GM12878 (cell line): ENCODE data around the gene CIROP. TPM values are rescaled to one million over a fixed set of nuclear protein-coding genes. Genes with fewer than 3 reads are reported as not detected.

ENCODE experiments used
- ATAC-seq: fragments of 200-7000 bp; cut with Tn5 transposase; 3 replicates; pipeline ENCODE4 v1.9.1; 2020; ENCODE audit warnings: mild to moderate bottlenecking, moderate library complexity
- BruUV-seq: library from RNA; stranded (reverse); fragments of 400-500 nt; replicated peaks from 2 replicates; lab custom pipeline; 2021; lab: Mats Ljungman, UMichigan
- CTCF ChIA-PET: fragments of 300-600 bp; sonication (Branson Sonifier 250); formaldehyde crosslinking; extraction: SDS; loops from one replicate; lab custom pipeline; 2021; ENCODE audit warnings: inconsistent platforms; lab: Yijun Ruan, JAX
- POLR2A ChIA-PET: fragments of 350-600 bp; formaldehyde crosslinking; extraction: SDS; loops from one replicate; lab custom pipeline; 2021; ENCODE audit warnings: inconsistent platforms; lab: Charles Lee
- RAD21 ChIA-PET: fragments of 300-600 bp; sonication (Branson Sonifier 250); formaldehyde crosslinking; loops from one replicate; lab custom pipeline; 2023; ENCODE audit warnings: antibody characterized with exemption; ENCODE audit not compliant: unreplicated experiment; lab: Charles Lee
- SMC1A ChIA-PET: fragments of 300-600 bp; sonication (Branson Sonifier 250); formaldehyde crosslinking; loops from one replicate; lab custom pipeline; 2023; ENCODE audit not compliant: unreplicated experiment, uncharacterized antibody; lab: Charles Lee
- DNase-seq: peaks from one replicate; pipeline ENCODE4 v3.0.0-alpha.2; 2011; ENCODE audit warnings: low read depth, low spot score
- FAIRE-seq: peaks from 3 replicates; lab custom pipeline; 2011; peaks lifted over from hg19 to GRCh38; lab: Jason Lieb, UNC
- H2AFZ ChIP-seq: 2 replicates; pipeline ENCODE4 v1.6.0; 2011; ENCODE audit warnings: low read depth, low read length, control low read depth; ENCODE audit not compliant: control insufficient read depth
- H3K27ac ChIP-seq: 2 replicates; pipeline ENCODE4 v1.5.1; 2011; ENCODE audit warnings: control low read depth; ENCODE audit not compliant: control insufficient read depth, insufficient read depth
- H3K27me3 ChIP-seq, 2 experiments: replicated peaks in 1 of 2; 2 replicates each; pipeline versions ENCODE4 v1.6.0 to v1.6.1; 2011; ENCODE audit warnings: low read length in 1 of 2; ENCODE audit not compliant: control insufficient read depth in 2 of 2, insufficient read depth in 2 of 2
- H3K36me3 ChIP-seq, 2 experiments: 2 replicates each; pipeline ENCODE4 v1.5.1; 2011; ENCODE audit warnings: low read length in 1 of 2; ENCODE audit not compliant: control insufficient read depth in 2 of 2, insufficient read depth in 2 of 2
- H3K4me1 ChIP-seq: 2 replicates; pipeline ENCODE4 v1.6.1; 2011; ENCODE audit warnings: mild to moderate bottlenecking, low read length, moderate library complexity, mixed read lengths; ENCODE audit not compliant: control insufficient read depth, insufficient read depth
- H3K4me2 ChIP-seq: 2 replicates; pipeline ENCODE4 v1.6.0; 2011; ENCODE audit warnings: control low read depth; ENCODE audit not compliant: control insufficient read depth, insufficient read depth
- H3K4me3 ChIP-seq: fragments of 200-600 bp; sonication (generic); 2 replicates; pipeline ENCODE4 v1.5.1; 2016
- H3K79me2 ChIP-seq: 2 replicates; pipeline ENCODE4 v1.6.0; 2011; ENCODE audit warnings: low read length; ENCODE audit not compliant: control insufficient read depth, insufficient read depth
- H3K9ac ChIP-seq: 2 replicates; pipeline ENCODE4 v1.8.0; 2011; ENCODE audit warnings: low read length, control low read depth, mixed read lengths; ENCODE audit not compliant: control insufficient read depth, insufficient read depth
- H3K9me3 ChIP-seq: replicated peaks from 3 replicates; pipeline ENCODE4 v1.5.1; 2011; ENCODE audit warnings: mild to moderate bottlenecking, low read length; ENCODE audit not compliant: control insufficient read depth, insufficient read depth
- H4K20me1 ChIP-seq: 2 replicates; pipeline ENCODE4 v1.6.0; 2011; ENCODE audit not compliant: control insufficient read depth, insufficient read depth
- BHLHE40 ChIP-seq, 2 experiments: fragments of 450-650 bp in 1 of 2; IDR thresholded peaks; 2 replicates each; pipeline ENCODE4 v1.6.1; 2011 to 2017; ENCODE audit warnings: low read depth in 2 of 2, borderline replicate concordance in 1 of 2, improper control_type of control experiment in 1 of 2, low read length in 1 of 2, mild to moderate bottlenecking in 1 of 2
- CHD1 ChIP-seq: IDR thresholded peaks from 2 replicates; pipeline ENCODE4 v1.6.1; 2012; ENCODE audit warnings: low read depth, low read length, improper control_type of control experiment
- IKZF2 ChIP-seq, 2 experiments: fragments of 450-650 bp; IDR thresholded peaks; 2 replicates each; pipeline ENCODE4 v1.6.1; 2017; ENCODE audit warnings: mild to moderate bottlenecking in 2 of 2, moderate library complexity in 2 of 2
- NR2F1 ChIP-seq: fragments of 450-650 bp; conservative IDR thresholded peaks from 2 replicates; pipeline ENCODE4 v1.6.1; 2017; ENCODE audit warnings: mild to moderate bottlenecking
- POLR2A ChIP-seq: IDR thresholded peaks from 2 replicates; pipeline ENCODE4 v1.6.1; 2011; ENCODE audit warnings: low read depth, mild to moderate bottlenecking, low read length
- ZBTB11 ChIP-seq: fragments of 450-650 bp; formaldehyde crosslinking; IDR thresholded peaks from 2 replicates; pipeline ENCODE4 v1.5.0; 2022; ENCODE audit warnings: mild to moderate bottlenecking, missing genetic modification characterization
- WGBS: methylation state at CpG from one replicate; pipeline ENCODE4 v1.1.6; 2016; ENCODE audit warnings: low lambda C conversion rate; ENCODE audit not compliant: insufficient replicate concordance, insufficient coverage; ENCODE audit errors: missing lambda C conversion rate; 5-methylcytosine and 5-hydroxymethylcytosine counted together
- in situ Hi-C: fragments of 300-500 bp; cut with MboI; formaldehyde crosslinking; loops from 9 replicates; pipeline ENCODE4 v1.14.3; 2018; ENCODE audit warnings: mixed read lengths
- intact Hi-C: fragments of 100-400 bp; cut with micrococcal nuclease; formaldehyde crosslinking; loops from one replicate; pipeline ENCODE4 v1.14.2; 2022; ENCODE audit not compliant: unreplicated experiment
- polyA plus RNA-seq, 11 experiments: library from polyadenylated mRNA; depleted of rRNA in 4 of 11; unstranded in 6 of 11; stranded (reverse) in 5 of 11; fragments of >200 nt; fragmentation: Nextera tagmentation in 4 of 11; fragmentation: Illumina TruSeq in 1 of 11; extraction: Ambion mirVana in 4 of 11; extraction: Trizol in 1 of 11; gene quantifications; 1 replicate in 1 of 11; 2 replicates in 10 of 11; pipeline versions ENCODE4 v1.2.1 to v1.2.3, GENCODE V29; 2011 to 2016; ENCODE audit warnings: inconsistent platforms in 2 of 11, missing spikeins in 2 of 11, low read depth in 1 of 11
- total RNA-seq, 4 experiments: library from RNA; depleted of rRNA in 3 of 4; stranded (reverse); fragments of >200 nt in 3 of 4; fragmentation: Illumina TruSeq in 1 of 4; extraction: Trizol in 1 of 4; gene quantifications; 2 replicates each; pipeline versions ENCODE4 v1.2.1 to v1.2.3, GENCODE V29; 2013 to 2021

CIROP gene
- total and polyA plus RNA-seq, 10 of the 15 experiments (the other 5 are each of a cell fraction or from before 2014, with no cell fraction given) = not detected

GRCh38 chr14:23066368-23066767 is 38.4 kb downstream of the CIROP start:
- intact Hi-C loops = no loop called here
- Histone ChIP-seq H3K27me3 (no peaks in the 10 kb centered on the region), H3K27ac (no peak overlapping the region), H3K9me3 (no peaks in the 10 kb centered on the region), H3K4me2 (no peak overlapping the region), H4K20me1 (peaks cover 9% of the 10 kb centered on the region; the same call in 1 of the 2 replicates), H3K79me2 (peaks cover 34% of the 10 kb centered on the region), H3K36me3 (peaks cover 30 to 40% of the 10 kb centered on the region in 2 experiments), H3K4me3 (no peak overlapping the region), H3K4me1 (peaks cover 6% of the 10 kb centered on the region; the same call in 1 of the 2 replicates), H3K9ac (no peak overlapping the region), H2AFZ (no peak overlapping the region)
- in situ Hi-C loops = no loop called here
- SMC1A ChIA-PET = interaction anchor here (0.5 to 2.0 kb wide), 5 partner anchors 8 to 80 kb away, joined by 3 to 5 read pairs (median 5); no protein-coding TSS in a partner anchor
- POLR2A ChIA-PET = interaction anchor here (0.6 kb wide), 1 partner anchor 70 kb away, joined by 3 read pairs; no protein-coding TSS in a partner anchor
- FAIRE-seq (no peak), DNase-seq (no peak), ATAC-seq (no peak)
- RAD21 ChIA-PET = no interaction called here
- WGBS = 78% methylated on average over 3 of the region's 3 CpGs
- CTCF ChIA-PET = interaction anchor here (1.5 to 4.2 kb wide), 3 partner anchors 9 to 82 kb away, joined by 6 to 73 read pairs (median 14); partner anchors contain the start of genes AJUBA and CDH24
- no TSS peak for BruUV-seq
- TF ChIP-seq ZBTB11 = no peak
- no peak for TF ChIP-seq IKZF2 (IDR thresholded peaks at IDR 0.05)
- TF ChIP-seq CHD1 = no peak
- no peak for TF ChIP-seq NR2F1
- 0 out of 2 replicates have a peak, but pooled peaks have one; percentile 19 for TF ChIP-seq POLR2A
- no peak for TF ChIP-seq BHLHE40 (IDR thresholded peaks at IDR 0.05; ENCODE audit: borderline replicate concordance in 1 of 2, low read depth in 2 of 2, low read length in 1 of 2)
